ENCODE data around the gene NRXN3.

The NRXN3 gene

DNA sequence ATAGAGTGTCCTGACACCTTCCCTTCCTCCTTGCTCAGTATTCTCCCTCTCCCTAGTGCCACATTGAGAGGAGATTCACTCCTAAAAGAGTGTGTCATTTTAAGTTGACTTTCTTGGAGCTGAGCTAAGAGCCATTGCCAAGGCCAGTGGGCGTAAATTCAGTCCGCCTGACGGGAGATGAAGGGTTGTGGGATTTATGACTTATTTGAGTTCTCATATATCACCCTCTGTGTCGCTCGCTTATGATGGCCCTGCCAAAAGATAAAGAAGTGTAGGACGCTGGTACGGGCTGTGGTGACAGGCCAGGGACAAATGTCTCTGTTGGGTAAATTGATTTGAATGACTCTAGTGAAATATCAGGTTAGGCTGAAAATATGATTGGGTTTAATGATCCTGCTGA lies 867.4 kb downstream of the NRXN3 start:
- in situ Hi-C loops (cut with MboI; ENCODE audit: low sequenced_read_pairs): no loop called here

DNA sequence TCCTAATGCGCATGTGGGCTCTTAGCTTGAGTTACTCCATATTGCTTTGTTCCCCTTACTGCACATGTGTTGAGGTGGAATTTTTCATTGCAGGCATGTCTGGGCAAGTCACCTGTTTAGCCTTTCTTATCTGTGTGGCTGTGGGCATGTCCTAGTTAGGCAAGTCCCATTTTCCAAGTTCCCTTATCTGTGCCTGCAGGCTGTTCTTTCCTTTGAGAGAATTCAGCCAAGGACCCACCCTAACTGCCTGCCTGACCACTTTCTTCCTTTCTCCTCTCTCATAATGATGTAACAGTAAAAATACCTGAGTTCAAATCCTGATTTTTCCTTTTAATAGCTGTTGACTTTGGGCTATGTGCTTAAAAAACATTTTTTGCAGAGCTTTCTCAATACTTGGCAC lies 870.6 kb downstream of the NRXN3 start:
- in situ Hi-C loops (cut with MboI; ENCODE audit: low sequenced_read_pairs): no loop called here

DNA sequence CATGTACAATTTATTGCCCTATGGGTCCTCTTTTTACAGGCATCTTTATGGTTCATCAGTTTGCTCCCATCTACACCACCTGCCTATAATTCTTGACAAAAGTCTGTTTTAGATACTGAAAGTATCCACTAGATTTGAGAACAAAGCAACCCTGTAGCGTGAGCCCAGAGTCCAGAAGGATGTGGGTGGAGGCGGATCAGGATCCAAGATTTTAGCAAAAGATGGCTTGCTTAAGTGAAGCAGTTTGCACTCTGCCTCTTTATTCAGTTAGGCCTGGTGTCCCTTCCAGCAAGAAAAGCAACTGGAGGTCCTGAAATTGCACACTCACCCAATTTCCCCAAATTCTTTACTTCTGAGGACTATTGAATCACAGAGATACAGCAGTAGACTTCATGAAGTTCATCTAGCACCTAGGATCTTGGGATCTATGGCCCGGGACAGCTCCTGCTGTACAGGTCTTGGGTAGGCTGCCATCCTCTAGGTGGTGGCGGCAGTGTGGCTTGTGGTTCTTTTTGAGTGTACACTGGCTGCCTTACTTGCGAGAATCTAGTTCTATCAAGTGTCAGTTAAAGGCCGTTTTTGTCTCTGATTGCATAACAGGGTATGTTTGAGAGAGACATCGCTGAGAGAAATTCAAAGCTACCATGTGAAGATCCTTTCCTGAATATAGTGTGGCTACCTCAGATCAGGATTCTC lies 873.2 kb downstream of the NRXN3 start:
- in situ Hi-C loops (cut with MboI; ENCODE audit: low sequenced_read_pairs): no loop called here

DNA sequence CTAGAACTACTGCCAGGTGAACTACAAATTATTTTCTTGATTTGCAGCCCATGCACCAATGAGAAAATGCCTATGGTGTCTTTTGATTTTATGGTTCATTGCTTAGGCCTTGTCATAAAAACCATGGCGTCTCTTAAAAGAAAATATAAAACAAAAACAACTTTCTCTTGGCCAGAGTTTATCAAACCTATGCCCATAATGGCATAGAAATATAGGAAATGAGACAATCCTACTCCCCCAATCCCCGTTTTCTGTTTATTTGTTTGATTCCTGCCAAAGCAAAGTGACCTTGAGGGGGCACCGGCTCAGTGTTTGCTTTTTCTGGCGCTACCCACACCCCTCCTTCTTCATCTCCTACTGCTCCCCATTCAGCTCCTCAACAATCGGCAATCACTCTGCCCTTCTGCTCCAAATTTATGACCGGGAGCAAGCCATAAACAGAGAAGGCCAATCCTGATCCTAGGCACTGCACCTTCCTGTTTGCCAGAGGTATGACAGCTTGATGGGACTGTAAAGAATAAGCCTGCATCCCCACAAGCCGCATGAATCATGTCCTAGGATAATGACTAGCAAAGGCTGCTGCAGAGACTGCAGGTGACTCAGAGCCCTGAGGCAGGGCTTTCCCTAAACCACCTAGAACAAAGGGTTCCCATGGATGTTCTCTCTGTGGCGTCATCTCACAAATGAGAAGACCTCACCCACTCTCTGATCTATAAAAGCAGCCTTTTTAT lies 874.9 kb downstream of the NRXN3 start:
- in situ Hi-C loops (cut with MboI; ENCODE audit: low sequenced_read_pairs): no loop called here

DNA sequence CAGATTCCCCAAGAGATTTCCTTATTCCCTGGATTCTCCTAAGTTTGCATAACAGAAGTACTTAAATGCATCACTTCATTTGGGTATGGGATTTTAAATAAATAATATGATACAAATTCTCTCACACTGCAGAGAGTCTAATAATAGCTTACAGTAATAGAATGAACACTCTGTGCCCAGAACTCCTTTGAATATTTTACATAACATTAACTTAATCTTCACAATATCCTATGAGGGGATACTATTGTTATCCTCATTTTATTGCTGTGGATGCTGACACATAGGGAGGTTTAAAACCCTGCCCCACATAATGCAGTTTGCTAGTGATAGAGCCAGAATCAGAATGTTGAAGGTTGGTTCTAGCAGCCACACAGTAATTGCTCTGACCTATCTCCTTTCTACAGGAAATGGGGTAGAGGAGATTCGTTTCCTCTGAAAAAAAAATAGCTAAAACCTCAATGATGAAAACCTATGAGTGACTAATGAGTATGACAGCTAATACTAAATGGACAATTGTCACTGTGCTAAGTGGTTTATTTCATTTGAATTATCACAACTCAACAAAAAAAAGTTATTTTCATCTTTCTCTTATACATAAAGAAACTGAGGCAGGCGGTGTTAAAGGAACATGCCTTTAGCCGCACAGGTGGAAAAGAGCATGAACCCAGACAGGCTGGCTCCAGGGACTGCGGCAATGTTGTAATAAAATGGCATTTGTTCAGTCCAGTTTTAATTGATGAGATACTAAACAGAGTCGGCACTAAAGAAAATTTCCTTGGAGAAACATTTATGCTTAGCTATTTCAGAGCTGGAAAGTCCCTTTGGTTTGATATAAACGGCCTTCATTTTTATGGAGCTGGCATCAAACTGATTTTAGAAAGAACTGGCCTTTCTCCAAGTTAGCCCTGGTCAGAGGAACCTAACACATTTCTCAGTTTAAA lies 880.9 kb downstream of the NRXN3 start:
- in situ Hi-C loops (cut with MboI; ENCODE audit: low sequenced_read_pairs): no loop called here

DNA sequence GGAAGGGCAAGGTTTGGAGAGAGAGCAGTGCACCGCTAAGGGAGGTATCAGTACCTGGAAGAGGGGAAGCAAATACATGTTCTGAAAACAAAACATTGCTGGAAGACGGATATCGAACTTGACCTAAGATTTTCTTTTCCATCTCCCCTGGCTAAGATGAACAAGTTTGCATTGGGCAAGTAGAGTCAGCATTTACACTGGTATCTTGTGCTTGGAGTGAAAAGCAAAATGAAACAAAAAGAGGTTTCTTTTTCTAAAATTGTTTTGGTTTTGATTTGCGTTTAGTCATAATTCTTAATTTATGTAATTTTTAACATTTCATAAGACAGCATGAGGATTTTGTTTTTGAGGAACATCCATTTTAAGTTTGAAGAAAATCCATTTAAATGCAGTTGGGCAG lies 881.6 kb downstream of the NRXN3 start:
- in situ Hi-C loops (cut with MboI; ENCODE audit: low sequenced_read_pairs): no loop called here

DNA sequence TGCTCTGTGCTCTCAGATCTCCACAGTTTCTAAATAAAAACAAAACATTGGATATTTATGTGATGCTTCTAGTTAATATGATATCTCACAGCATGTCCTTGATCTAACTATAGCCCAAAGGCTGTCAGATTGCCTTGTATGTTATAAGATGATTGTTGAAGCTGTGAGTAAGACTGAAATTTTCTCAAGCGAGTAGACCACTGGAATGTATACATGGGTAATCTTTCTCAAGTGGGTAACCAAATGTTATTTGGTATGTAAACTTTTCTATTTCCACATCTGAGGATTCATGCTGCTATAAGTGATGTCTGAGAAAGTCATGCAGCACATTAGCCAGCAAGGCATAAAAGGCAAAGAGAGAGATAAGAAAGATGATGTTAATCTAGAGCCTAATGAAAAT lies 886.7 kb downstream of the NRXN3 start:
- in situ Hi-C loops (cut with MboI; ENCODE audit: low sequenced_read_pairs): no loop called here

DNA sequence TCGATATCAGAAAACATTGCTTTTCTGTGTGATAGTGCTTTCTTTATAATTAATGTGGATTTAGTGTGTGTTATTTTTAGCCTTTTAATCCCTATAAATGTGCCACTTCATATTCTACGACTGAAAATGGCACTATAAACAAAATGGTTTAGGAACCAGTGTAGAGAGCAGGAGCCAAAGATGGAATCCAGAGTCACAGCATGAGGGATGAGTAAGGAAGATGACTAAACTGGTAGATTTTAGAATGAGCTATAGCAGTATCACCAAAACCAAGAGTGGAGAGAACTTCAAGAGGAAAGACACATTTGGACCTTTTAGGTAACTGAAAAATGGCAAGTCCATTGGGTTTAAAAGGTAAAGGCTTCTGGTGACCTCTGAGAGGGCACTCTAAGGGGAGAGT lies 887.2 kb downstream of the NRXN3 start:
- in situ Hi-C loops (cut with MboI; ENCODE audit: low sequenced_read_pairs): no loop called here

DNA sequence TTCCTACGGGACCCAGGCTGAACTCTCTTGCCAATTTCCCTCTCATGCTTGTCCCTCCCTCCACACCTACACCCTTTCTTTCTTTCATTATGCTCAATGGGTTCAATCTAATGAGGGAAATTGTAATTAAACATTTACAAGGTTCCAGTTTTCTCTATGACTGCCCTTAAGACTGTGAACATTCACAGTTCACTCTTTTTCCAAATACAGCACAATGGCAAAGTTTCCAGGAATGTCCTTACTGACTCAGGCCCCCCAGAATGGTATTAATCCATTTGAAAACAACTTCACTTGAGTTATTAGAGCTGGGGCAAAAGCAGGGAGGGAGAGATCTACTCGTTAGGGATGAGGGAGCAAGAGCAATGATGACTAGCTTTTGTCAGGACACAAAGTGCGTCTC lies 892.1 kb downstream of the NRXN3 start:
- in situ Hi-C loops (cut with MboI; ENCODE audit: low sequenced_read_pairs): no loop called here

DNA sequence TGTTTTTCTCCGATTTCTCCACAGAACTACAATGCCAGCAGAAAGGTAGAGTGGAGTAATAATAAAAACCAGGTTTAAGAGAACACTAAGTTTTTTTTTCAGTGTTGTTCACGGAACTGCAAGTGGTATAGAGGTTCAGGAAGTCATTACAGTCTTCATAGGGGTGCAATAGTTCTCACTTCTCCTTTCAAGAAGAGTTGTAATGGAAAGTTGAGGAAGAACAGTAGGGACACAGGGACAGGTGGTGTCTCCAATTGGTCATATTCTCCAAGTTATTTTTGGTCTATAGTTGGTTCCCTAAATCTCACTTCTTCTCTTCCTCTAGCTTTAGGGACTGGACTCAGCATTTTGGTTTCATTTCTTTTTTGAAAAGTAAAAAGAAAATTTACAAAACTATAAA lies 894.0 kb downstream of the NRXN3 start:
- in situ Hi-C loops (cut with MboI; ENCODE audit: low sequenced_read_pairs): no loop called here

DNA sequence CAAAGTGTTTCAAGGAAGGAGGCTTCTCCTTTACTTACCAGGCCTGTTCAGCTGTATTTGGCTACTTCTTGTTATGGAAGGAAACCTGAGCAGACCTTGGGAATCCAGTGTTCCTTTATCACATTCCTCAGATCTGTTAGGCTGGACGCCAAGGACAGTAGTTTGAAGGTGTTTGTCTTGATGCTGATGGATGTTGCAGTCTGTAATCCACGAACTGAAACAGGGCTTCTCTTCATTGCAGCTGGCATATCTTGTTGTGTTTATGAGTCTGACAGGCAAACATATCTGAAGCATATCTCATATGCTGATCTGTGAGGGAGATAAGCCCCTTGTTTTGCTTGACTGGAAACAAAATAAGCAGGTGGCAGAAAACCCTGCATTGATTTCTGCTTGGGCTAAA lies 904.3 kb downstream of the NRXN3 start:
- in situ Hi-C loops (cut with MboI; ENCODE audit: low sequenced_read_pairs): no loop called here

DNA sequence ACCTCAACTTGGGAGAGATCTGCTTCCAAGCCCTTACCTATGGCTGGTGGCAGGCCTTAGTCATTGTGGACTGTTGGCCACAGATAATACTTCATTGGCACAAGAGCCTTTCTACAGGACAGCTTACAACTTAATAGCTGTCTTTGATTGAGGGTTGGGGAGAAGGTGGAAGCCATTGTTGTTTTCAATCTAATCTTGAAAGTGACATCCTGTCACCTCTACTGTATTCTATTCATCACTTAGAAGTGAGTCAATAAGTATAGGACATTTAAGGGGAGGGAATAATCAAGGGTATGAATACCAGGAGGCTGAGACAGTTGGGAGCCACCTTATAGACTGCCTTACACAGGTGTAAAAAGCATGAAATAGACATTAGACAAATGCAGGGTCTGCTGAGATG lies 906.3 kb downstream of the NRXN3 start:
- in situ Hi-C loops (cut with MboI; ENCODE audit: low sequenced_read_pairs): no loop called here

DNA sequence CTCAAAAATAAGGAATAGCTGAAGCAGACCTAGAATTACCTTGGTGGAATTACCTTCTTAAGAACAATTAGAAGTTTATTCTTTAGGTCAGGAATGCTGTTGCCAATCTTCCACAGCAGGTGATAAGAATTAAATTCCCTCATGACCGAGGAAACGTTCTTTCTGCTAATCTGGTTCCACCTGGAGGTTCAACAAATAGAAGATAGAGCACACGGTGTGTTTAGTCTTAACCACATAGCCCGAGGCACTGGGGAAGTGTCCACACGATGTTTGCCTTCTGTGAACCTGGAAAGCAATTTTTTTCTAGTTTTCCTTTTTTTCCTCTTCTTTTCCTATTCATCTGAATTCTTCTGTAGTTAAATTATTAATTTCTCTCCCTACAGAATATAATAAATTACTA lies 906.9 kb downstream of the NRXN3 start:
- in situ Hi-C loops (cut with MboI; ENCODE audit: low sequenced_read_pairs): no loop called here

DNA sequence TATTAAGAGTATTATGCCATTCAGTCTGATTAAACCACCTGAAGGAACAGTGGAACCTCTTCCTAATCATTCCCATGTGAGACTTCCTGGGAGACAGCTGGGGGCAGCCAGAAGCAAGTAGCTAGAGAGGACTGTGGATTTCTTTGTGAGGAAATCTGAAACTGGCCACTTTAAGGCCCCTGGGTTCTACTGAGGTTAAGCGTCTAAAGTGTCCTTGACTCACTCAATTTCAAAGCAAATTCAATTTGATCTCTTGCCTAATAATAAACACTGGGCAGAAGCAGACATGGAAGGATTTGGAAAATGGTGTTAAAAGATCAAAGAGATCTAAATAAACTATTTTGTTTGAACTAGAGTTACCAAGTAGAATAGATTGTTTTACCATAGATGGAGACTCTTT lies 909.9 kb downstream of the NRXN3 start:
- in situ Hi-C loops (cut with MboI; ENCODE audit: low sequenced_read_pairs): no loop called here

DNA sequence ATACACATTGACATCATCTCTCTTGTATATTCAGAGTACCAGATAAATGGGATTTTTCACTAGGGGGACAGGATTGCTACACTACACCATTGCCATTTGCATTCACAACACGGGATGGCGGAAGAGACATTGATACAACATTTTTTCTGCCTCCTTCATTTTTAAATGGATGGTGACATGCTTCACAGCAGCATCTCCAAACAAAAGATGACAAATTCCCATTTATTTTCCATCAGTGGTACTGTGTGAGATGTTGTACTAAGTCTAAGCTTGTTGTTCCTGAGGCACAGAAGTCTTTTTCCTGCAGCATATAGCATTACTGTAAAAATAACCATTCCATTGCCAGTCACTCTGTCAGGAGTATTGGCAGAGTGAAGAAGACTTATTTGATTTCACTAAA lies 912.7 kb downstream of the NRXN3 start:
- in situ Hi-C loops (cut with MboI; ENCODE audit: low sequenced_read_pairs): no loop called here

DNA sequence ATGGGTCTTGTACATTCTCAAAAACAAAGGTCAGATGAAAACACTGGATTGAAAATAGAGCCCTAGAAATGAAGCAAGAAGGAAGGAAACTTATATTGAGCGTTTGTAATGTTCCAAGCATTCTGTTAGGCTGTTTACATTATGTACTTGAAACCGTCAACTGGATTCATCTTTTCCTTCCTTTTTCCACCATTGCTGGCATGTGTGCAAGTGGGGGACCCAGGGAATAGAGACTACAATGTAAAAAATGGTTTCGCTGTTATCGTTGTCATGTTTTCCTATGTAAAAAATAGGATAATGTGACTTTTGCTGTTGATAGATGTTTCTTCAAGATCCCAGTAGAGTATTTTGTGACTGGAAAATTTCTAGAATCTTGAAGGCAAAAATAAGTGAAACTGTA lies 913.2 kb downstream of the NRXN3 start:
- in situ Hi-C loops (cut with MboI; ENCODE audit: low sequenced_read_pairs): no loop called here

DNA sequence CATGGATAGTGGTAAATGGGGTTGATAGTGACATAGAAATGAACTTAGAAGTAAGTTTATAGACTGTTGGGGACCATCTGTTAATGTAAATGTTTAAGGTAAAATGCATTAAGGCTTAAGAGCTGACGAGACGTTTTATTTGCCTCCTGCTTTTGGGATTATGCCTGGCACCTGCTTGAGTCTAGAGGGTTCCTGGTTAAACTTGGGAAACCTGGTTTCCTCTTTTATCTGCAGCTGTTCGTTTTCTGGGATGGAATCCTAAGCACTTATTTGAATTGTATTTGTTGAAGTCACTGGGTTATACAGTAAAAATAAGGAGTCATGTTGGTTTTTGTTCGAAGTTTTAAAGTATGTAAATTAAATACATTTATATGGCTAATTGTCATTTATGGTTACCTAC lies 914.7 kb downstream of the NRXN3 start:
- in situ Hi-C loops (cut with MboI; ENCODE audit: low sequenced_read_pairs): no loop called here

DNA sequence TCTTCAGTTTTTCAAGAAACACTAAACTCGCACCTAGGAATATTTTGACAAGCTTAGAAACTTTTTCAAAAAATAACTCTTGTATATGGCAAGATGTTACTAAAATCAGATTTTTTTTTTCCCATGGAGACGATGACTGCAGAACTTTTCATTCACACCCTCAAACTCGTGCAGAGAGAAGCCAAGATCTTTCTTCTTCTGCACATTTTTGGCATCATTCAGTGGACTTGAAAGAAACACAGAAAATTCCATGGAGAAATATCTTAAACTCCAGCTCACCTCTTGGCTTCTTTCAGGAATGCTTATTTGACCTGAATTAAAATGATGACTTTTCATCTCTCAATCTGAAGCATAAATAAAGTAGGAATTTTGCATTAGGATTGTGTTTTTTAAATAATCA lies 919.4 kb downstream of the NRXN3 start:
- in situ Hi-C loops (cut with MboI; ENCODE audit: low sequenced_read_pairs): no loop called here

DNA sequence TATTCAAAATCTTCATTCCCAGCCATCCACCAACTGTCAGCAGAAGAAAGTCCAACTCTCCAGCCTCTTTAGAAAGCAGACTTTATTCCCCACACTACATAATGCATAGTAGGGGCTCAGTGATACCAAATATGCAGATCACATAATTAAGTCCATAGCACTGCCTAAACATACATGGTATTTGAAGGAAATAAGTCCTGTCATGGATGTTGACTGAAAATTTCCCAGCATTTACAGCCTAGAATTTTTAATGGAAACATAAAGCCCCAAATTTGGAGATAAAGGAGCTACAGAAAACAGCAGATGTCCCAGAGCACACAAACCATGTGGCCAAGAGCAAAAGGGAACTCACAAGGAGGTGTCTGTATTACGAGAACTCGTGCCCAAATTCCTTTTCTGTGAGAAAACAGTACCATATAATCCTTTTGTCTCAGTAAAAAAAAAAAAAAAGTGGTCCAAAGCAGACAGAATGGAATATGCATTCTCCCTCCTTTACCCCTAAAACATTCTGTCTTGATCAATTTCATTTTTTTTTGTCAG lies 920.5 kb downstream of the NRXN3 start:
- in situ Hi-C loops (cut with MboI; ENCODE audit: low sequenced_read_pairs): no loop called here

DNA sequence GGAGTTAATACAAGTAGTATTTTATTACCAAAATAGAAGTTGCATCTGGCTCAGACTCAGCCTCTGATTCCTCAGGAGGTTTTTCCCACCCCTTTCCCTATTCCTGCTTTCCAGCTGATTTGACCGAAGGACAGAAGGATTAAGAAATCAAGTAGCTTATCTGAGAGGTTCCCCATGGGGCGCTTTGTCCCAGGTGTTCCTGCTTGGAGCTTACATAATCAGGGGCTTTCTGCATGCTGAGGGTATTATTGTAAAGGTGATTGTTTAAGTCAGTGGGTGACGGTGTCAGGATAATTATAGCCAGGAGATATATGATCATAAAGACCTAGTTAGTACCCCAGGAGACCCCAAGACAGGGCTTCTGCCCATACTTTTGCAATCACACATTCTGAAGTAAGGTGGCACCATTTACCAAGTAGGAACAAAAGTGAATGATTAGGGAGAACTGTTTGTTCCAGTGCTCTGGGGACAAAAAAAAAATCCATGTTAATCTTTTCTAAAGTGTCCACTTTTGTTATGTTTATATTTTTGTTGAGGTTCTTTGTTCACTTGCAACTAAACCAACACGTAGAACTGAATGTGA lies 921.3 kb downstream of the NRXN3 start:
- in situ Hi-C loops (cut with MboI; ENCODE audit: low sequenced_read_pairs): no loop called here

DNA sequence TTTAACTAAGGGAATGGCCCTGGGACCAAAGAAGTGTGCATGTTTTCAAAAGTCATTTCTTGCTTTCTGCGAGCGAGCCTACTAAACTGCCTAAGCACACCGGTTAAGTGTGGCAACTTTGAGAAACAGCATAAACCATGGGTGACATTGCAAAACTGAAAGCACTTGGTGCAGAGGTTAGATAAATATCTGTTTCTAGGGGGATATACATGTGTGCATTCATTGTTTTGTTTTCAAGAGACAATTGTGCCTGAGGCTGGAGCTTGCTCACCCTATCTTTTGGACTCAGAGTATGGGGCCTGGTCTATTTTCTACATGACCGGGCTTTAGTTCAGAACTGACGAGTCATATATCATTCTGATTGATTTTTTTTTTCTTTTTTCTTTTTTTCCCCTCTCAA lies 923.4 kb downstream of the NRXN3 start:
- in situ Hi-C loops (cut with MboI; ENCODE audit: low sequenced_read_pairs): no loop called here

Measured in HL-60/S4 (cell line).